ENCODE measurements around the gene ZNF680.
"Not testable (repeated sequence)": the region's sequence is repeated elsewhere in the genome, so short reads cannot be mapped to it uniquely, and the experiment has no call there.

ZNF680 gene

GRCh38 chr7:64555046-64555445 is 7.8 kb downstream of the ZNF680 start:
- DNase-seq (ENCODE audit: low read depth), result no peak

GRCh38 chr7:64554188-64554587 is 8.7 kb downstream of the ZNF680 start:
- DNase-seq (ENCODE audit: low read depth), result not testable (repeated sequence)

GRCh38 chr7:64551375-64552142 is 11.3 kb downstream of the ZNF680 start:
- no peak for DNase-seq (ENCODE audit: low read depth)

- no peak for DNase-seq (ENCODE audit: low read depth)
Observed at GRCh38 chr7:64544010-64544409, 18.9 kb downstream of the ZNF680 start.

GRCh38 chr7:64541438-64542359 is 21.2 kb downstream of the ZNF680 start:
- no peak for DNase-seq (ENCODE audit: low read depth)

- no peak for DNase-seq (ENCODE audit: low read depth)
Observed at GRCh38 chr7:64533756-64534155, 29.1 kb downstream of the ZNF680 start.

- DNase-seq (ENCODE audit: low read depth), result no peak
Observed at GRCh38 chr7:64528770-64529169, 34.1 kb downstream of the ZNF680 start.

GRCh38 chr7:64521409-64521984 is 41.4 kb downstream of the ZNF680 start:
- DNase-seq (ENCODE audit: low read depth), result no peak

- DNase-seq (ENCODE audit: low read depth), result no peak
Observed at GRCh38 chr7:64516451-64516850, 46.4 kb downstream of the ZNF680 start.

GRCh38 chr7:64515781-64516180 is 47.1 kb downstream of the ZNF680 start:
- DNase-seq (ENCODE audit: low read depth), result no peak

GRCh38 chr7:64515330-64515729 is 47.5 kb downstream of the ZNF680 start:
- no peak for DNase-seq (ENCODE audit: low read depth)

GRCh38 chr7:64509583-64509982 is 53.3 kb downstream of the ZNF680 start:
- DNase-seq (ENCODE audit: low read depth), result no peak

- no peak for DNase-seq (ENCODE audit: low read depth)
Observed at GRCh38 chr7:64504581-64505120, 58.2 kb downstream of the ZNF680 start.

GRCh38 chr7:64498270-64498669 is 64.6 kb downstream of the ZNF680 start:
- DNase-seq (ENCODE audit: low read depth), result no peak

- no peak for DNase-seq (ENCODE audit: low read depth)
Observed at GRCh38 chr7:64494912-64495461, 67.9 kb downstream of the ZNF680 start.

- DNase-seq (ENCODE audit: low read depth), result no peak
Observed at GRCh38 chr7:64485623-64486022, 77.2 kb downstream of the ZNF680 start.

All from activated gamma-delta T cell treated with anti-CD3 and anti-CD28 coated beads, Interleukin-2, amount 50 U/mL, for 16 hours (primary cell).